ENCODE measurements around the gene MYH7. TPM values are rescaled to one million over a fixed set of nuclear protein-coding genes. Genes with fewer than 3 reads are reported as not detected.
A peak's percentile ranks its signal among the peaks of the same experiment; 100 is the strongest.

MYH7 gene
- 0.02 TPM in 1 of 3 replicates, not detected in the others for total RNA-seq (2021)
- Bru-seq, nascent RNA: not detected
- long read RNA-seq, experiment 1: 0 reads
- long read RNA-seq, experiment 2: 0 reads
- long read RNA-seq, experiment 3: 0 reads

- peaks cover 14% of the 10 kb centered on the region for H3K4me1 Mint-ChIP-seq
- no peak within 1 kb of the TSS for H3K4me3 Mint-ChIP-seq
- CTCF ChIA-PET: interaction anchor here (0.8 to 1.9 kb wide), 8 partner anchors 11 to 124 kb away, joined by 3 to 9 read pairs (median 3); partner anchors contain the start of genes CMTM5 and SLC22A17
Observed at GRCh38 chr14:23435543-23436326, at the start of gene MYH7. MYH7 (minus strand) TSS chr14:23435660; CDS start chr14:23433732, 1,928 bp downstream.

GRCh38 chr14:23483236-23483854 is 47.9 kb upstream of the MYH7 start:
- POLR2A ChIA-PET: interaction anchor here (1.2 to 6.0 kb wide), 8 partner anchors 40 to 80 kb away, joined by 3 to 73 read pairs (median 7); partner anchors contain the start of gene THTPA
- no peaks in the 10 kb centered on the region; the same call in 1 of the 2 replicates for H3K27me3 Mint-ChIP-seq (ENCODE audit: low read depth)

More at GRCh38 chr14:23435543-23436326, at the start of gene MYH7:
- TF ChIP-seq NR1H2 (CRISPR knock-in tag; IDR thresholded peaks at IDR 0.05) (no peak), OVOL2 (CRISPR knock-in tag; IDR thresholded peaks at IDR 0.05; ENCODE audit: borderline replicate concordance) (no peak), ZBTB21 (CRISPR knock-in tag; IDR thresholded peaks at IDR 0.05; ENCODE audit: borderline replicate concordance) (no peak), ZNF138 (CRISPR knock-in tag; conservative IDR thresholded peaks at IDR 0.05) (no peak), EMX1 (CRISPR knock-in tag; IDR thresholded peaks at IDR 0.05) (no peak), CDX4 (CRISPR knock-in tag; IDR thresholded peaks at IDR 0.05; ENCODE audit: borderline replicate concordance) (no peak), HMGA2 (CRISPR knock-in tag; IDR thresholded peaks at IDR 0.05) (no peak), TEAD1 (CRISPR knock-in tag; IDR thresholded peaks at IDR 0.05) (no peak), NFATC4 (CRISPR knock-in tag; IDR thresholded peaks at IDR 0.05) (no peak)
- DNase-seq (ENCODE audit: low spot score): no peak
- no peaks in the 10 kb centered on the region for H3K36me3 Mint-ChIP-seq
- POLR2A ChIA-PET: no interaction called here
- no peak within 1 kb of the TSS for H3K27ac Mint-ChIP-seq
- H3K27me3 Mint-ChIP-seq (ENCODE audit: low read depth): peaks cover 33% of the 10 kb centered on the region
- no peak for ATAC-seq
- H3K9me3 Mint-ChIP-seq: no peaks in the 10 kb centered on the region

More at GRCh38 chr14:23483236-23483854, 47.9 kb upstream of the MYH7 start:
- Mint-ChIP-seq H3K27ac (peak overlapping the region; percentile 97), H3K4me3 (peak overlapping the region; percentile 55), H3K4me1 (peaks cover 65% of the 10 kb centered on the region), H3K36me3 (no peaks in the 10 kb centered on the region), H3K9me3 (no peaks in the 10 kb centered on the region)
- CTCF ChIA-PET: interaction anchor here (0.6 to 13.9 kb wide), 17 partner anchors 26 to 117 kb away, joined by 3 to 377 read pairs (median 8); partner anchors contain the start of gene THTPA
- ATAC-seq: peak; percentile 87
- TF ChIP-seq MAX (CRISPR knock-in tag; IDR thresholded peaks at IDR 0.05) (peak; percentile 45; the same call in 1 of the 2 replicates), E2F4 (CRISPR knock-in tag; IDR thresholded peaks at IDR 0.05; ENCODE audit: borderline replicate concordance, low read depth) (no peak), ZNF281 (CRISPR knock-in tag; IDR thresholded peaks at IDR 0.05) (0 out of 2 replicates have a peak, but pooled peaks have one; percentile 45), NFE2L1 (CRISPR knock-in tag; IDR thresholded peaks at IDR 0.05) (peak; percentile 39; the same call in 1 of the 2 replicates), RORB (CRISPR knock-in tag; IDR thresholded peaks at IDR 0.05) (no peak), CTCF (IDR thresholded peaks at IDR 0.05) (peak; percentile 72), E2F5 (CRISPR knock-in tag; IDR thresholded peaks at IDR 0.05) (0 out of 2 replicates have a peak, but pooled peaks have one; percentile 38), NFATC4 (CRISPR knock-in tag; IDR thresholded peaks at IDR 0.05) (0 out of 2 replicates have a peak, but pooled peaks have one; percentile 29)
- DNase-seq (ENCODE audit: low spot score): peak; percentile 87

All from WTC11 (cell line).